ENCODE results near the gene SCO1.

Gene SCO1

GRCh38 chr17:10649602-10650001 is 47.7 kb downstream of the SCO1 start:
- no peak overlapping the region for H3K27ac Mint-ChIP-seq

GRCh38 chr17:10648956-10649355 is 48.4 kb downstream of the SCO1 start:
- Mint-ChIP-seq H3K9me3 (no peaks in the 10 kb centered on the region), H3K36me3 (peaks cover 14% of the 10 kb centered on the region), H3K27ac (no peak overlapping the region), H3K27me3 (no peaks in the 10 kb centered on the region), H3K4me1 (peaks cover 18% of the 10 kb centered on the region), H3K4me3 (no peak overlapping the region)

More at GRCh38 chr17:10649602-10650001, 47.7 kb downstream of the SCO1 start:
- H3K4me1 Mint-ChIP-seq = peaks cover 22% of the 10 kb centered on the region
- H3K4me3 Mint-ChIP-seq = no peak overlapping the region
- H3K36me3 Mint-ChIP-seq = peaks cover 12% of the 10 kb centered on the region
- H3K27me3 Mint-ChIP-seq = no peaks in the 10 kb centered on the region
- H3K9me3 Mint-ChIP-seq = no peaks in the 10 kb centered on the region

GRCh38 chr17:10648381-10648780 is 49.0 kb downstream of the SCO1 start:
- H3K27me3 Mint-ChIP-seq = no peaks in the 10 kb centered on the region
- H3K4me3 Mint-ChIP-seq = no peak overlapping the region
- peaks cover 13% of the 10 kb centered on the region for H3K4me1 Mint-ChIP-seq
- H3K27ac Mint-ChIP-seq = no peak overlapping the region
- no peaks in the 10 kb centered on the region for H3K9me3 Mint-ChIP-seq
- peaks cover 11% of the 10 kb centered on the region for H3K36me3 Mint-ChIP-seq

DNA sequence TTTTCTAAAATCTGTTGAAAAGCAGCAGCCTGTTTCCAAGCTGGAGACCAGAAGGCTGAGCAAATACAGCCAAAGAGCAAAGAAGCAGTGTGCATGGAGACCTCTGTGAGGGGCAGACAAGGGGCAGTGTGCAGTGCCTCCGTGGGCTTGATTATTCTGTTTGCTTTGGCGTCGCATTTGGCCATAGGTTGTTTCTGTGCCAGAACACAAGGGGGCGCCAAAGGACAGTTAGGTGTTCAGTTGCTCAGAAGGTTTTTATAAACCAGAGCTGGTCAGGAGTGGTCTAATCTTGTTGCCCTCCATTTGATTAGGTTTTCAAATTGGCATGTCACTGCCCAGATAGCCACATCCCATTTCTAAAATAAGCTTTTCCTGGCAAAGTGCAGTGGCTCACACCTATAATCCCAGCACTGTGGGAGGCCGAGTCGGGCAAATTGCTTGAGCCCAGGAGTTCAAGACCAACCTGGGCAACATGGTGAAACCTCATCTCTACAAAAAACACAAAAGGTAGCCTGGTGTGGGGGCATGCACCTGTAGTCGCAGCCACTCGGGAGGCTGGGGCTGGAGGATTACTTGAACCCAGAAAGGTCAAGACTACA is 50.8 kb downstream of the SCO1 start:
- Mint-ChIP-seq H3K9me3 (no peaks in the 10 kb centered on the region), H3K27ac (no peak overlapping the region), H3K27me3 (no peaks in the 10 kb centered on the region), H3K36me3 (peaks cover 18% of the 10 kb centered on the region), H3K4me1 (no peaks in the 10 kb centered on the region), H3K4me3 (no peak overlapping the region)

DNA sequence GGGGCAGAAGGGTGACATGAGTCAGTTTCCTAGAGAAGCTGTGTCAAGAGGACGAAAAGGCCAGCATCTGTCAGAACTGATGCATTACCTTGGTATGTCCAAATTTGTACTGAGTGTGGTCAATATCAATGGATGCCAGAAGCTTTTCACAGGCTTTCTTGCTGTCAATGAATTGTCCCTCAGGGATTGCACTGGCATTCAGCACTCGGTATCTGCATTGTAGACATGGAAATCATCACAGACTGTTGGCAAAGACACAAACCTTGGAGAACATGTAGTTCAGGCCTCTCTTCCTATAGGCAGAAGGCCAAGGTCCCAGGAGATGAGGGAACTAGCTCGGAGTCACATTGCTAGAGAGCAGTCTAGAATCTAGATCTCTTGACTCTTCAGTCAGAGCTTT is 56.9 kb downstream of the SCO1 start:
- no peaks in the 10 kb centered on the region for H3K9me3 Mint-ChIP-seq
- H3K36me3 Mint-ChIP-seq = peaks cover 30% of the 10 kb centered on the region
- no peaks in the 10 kb centered on the region for H3K27me3 Mint-ChIP-seq
- no peak overlapping the region for H3K4me3 Mint-ChIP-seq
- no peak overlapping the region for H3K27ac Mint-ChIP-seq
- no peaks in the 10 kb centered on the region for H3K4me1 Mint-ChIP-seq

- no peaks in the 10 kb centered on the region for H3K4me1 Mint-ChIP-seq
- no peak overlapping the region for H3K27ac Mint-ChIP-seq
- H3K9me3 Mint-ChIP-seq = no peaks in the 10 kb centered on the region
- H3K36me3 Mint-ChIP-seq = peaks cover 30% of the 10 kb centered on the region
- no peaks in the 10 kb centered on the region for H3K27me3 Mint-ChIP-seq
- no peak overlapping the region for H3K4me3 Mint-ChIP-seq
Measured at GRCh38 chr17:10638151-10638550, 59.2 kb downstream of the SCO1 start.

- Mint-ChIP-seq H3K36me3 (peaks cover 28% of the 10 kb centered on the region), H3K4me1 (no peaks in the 10 kb centered on the region), H3K27ac (peak overlapping the region; percentile 41), H3K27me3 (no peaks in the 10 kb centered on the region), H3K4me3 (no peak overlapping the region), H3K9me3 (no peaks in the 10 kb centered on the region)
Measured at GRCh38 chr17:10635290-10635689, 62.0 kb downstream of the SCO1 start.

DNA sequence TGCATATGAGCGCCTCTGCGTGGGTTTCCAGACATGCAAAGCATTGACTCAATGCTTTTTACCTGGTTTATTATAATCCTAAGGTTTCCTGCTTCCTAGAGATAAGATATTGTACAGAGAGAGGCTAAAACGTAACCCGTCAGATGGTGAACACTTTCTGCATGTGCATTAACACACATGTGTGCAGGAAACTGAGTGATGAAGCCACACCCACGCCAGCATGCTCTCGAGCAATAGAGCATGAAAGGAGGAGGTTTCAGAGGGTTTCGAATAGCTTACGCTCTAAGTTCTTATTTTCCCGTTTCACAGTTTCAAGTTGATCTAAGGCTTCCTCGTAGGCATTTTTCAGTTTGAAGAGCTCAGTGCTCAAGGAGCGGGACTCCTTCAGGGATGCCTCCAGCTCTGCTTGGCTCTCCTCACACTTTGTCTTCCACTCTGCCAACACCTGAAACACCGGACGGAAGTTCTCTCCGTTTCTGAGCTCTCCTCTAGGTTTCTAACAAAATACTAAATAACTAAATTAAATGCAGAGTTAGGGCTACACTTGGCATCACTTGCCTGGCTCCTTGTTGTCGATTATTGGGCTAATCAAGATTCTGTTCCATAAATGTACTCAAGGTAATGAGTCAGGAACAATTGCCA is 63.5 kb downstream of the SCO1 start:
- no peak overlapping the region for H3K4me3 Mint-ChIP-seq
- no peaks in the 10 kb centered on the region for H3K4me1 Mint-ChIP-seq
- H3K9me3 Mint-ChIP-seq = no peaks in the 10 kb centered on the region
- H3K27ac Mint-ChIP-seq = no peak overlapping the region
- no peaks in the 10 kb centered on the region for H3K27me3 Mint-ChIP-seq
- H3K36me3 Mint-ChIP-seq = peaks cover 28% of the 10 kb centered on the region

- H3K27me3 Mint-ChIP-seq = no peaks in the 10 kb centered on the region
- no peaks in the 10 kb centered on the region for H3K9me3 Mint-ChIP-seq
- H3K27ac Mint-ChIP-seq = no peak overlapping the region
- H3K4me1 Mint-ChIP-seq = no peaks in the 10 kb centered on the region
- peaks cover 24% of the 10 kb centered on the region for H3K36me3 Mint-ChIP-seq
- no peak overlapping the region for H3K4me3 Mint-ChIP-seq
Measured at GRCh38 chr17:10631701-10632100, 65.6 kb downstream of the SCO1 start.

DNA sequence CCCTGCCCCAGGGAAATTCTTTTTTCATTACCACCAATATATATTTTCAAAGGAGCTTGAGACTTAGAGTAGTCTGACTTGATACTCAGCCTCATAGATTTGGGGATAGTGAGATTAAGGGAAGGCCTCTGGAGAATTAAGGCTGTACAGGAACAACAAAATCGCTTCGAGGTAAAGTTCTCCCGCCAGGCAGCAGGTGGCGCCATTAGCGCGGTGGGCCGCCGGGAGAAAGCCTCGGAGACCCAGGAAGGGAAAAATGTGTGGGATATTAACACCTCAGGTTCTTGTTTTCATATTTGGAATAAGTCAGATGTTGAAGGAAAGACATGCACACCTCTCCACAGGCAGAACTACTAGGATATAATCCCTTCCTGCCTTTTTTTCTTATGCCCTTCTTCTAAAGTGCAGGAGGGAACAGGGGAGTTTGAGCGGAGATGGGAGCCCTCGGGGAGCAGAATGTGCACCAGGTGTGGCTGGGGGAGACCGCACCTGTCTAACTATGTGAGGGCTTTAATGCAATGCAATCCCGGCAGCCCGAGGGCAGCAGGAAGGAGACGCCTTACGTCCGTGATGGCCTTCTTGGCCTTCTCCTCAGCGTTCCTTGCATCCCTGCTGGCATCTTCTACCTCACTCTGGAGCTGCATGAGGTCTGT is 66.2 kb downstream of the SCO1 start:
- Mint-ChIP-seq H3K27ac (no peak overlapping the region), H3K36me3 (peaks cover 24% of the 10 kb centered on the region), H3K27me3 (no peaks in the 10 kb centered on the region), H3K9me3 (no peaks in the 10 kb centered on the region), H3K4me1 (no peaks in the 10 kb centered on the region), H3K4me3 (no peak overlapping the region)

DNA sequence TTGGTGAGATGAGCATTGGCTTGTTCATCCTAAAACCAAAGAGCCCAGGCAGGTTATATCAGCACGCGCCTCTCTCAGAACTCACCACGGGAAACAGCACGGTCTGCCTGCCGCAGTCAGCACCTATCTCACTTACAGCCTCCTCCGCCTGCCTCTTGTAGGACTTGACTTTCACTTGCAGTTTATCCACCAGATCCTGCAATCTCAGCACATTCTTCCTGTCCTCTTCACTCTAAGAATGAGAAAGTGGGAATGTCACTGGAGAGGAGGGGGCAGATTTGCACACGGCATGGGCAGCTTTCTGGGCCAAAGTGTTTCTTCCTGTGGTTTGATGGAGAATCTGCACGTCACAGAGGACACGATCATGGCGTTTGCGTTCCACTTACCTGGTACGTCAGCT is 67.6 kb downstream of the SCO1 start:
- no peaks in the 10 kb centered on the region for H3K4me1 Mint-ChIP-seq
- no peak overlapping the region for H3K4me3 Mint-ChIP-seq
- H3K27me3 Mint-ChIP-seq = no peaks in the 10 kb centered on the region
- H3K27ac Mint-ChIP-seq = no peak overlapping the region
- peaks cover 18% of the 10 kb centered on the region for H3K36me3 Mint-ChIP-seq
- H3K9me3 Mint-ChIP-seq = no peaks in the 10 kb centered on the region

- Mint-ChIP-seq H3K9me3 (no peaks in the 10 kb centered on the region), H3K36me3 (peaks cover 16% of the 10 kb centered on the region), H3K27me3 (no peaks in the 10 kb centered on the region), H3K4me1 (no peaks in the 10 kb centered on the region), H3K27ac (no peak overlapping the region), H3K4me3 (no peak overlapping the region)
Measured at GRCh38 chr17:10628756-10629155, 68.6 kb downstream of the SCO1 start.

GRCh38 chr17:10626390-10626789 is 70.9 kb downstream of the SCO1 start:
- no peaks in the 10 kb centered on the region for H3K4me1 Mint-ChIP-seq
- no peak overlapping the region for H3K27ac Mint-ChIP-seq
- peaks cover 13% of the 10 kb centered on the region for H3K36me3 Mint-ChIP-seq
- H3K9me3 Mint-ChIP-seq = no peaks in the 10 kb centered on the region
- no peak overlapping the region for H3K4me3 Mint-ChIP-seq
- H3K27me3 Mint-ChIP-seq = no peaks in the 10 kb centered on the region

- Mint-ChIP-seq H3K27me3 (no peaks in the 10 kb centered on the region), H3K36me3 (peaks cover 7% of the 10 kb centered on the region), H3K4me3 (no peak overlapping the region), H3K4me1 (no peaks in the 10 kb centered on the region), H3K9me3 (no peaks in the 10 kb centered on the region), H3K27ac (no peak overlapping the region)
Measured at GRCh38 chr17:10624969-10625368, 72.4 kb downstream of the SCO1 start.

GRCh38 chr17:10623737-10624338 is 73.5 kb downstream of the SCO1 start:
- no peak overlapping the region for H3K4me3 Mint-ChIP-seq
- peaks cover 3% of the 10 kb centered on the region for H3K36me3 Mint-ChIP-seq
- H3K9me3 Mint-ChIP-seq = no peaks in the 10 kb centered on the region
- H3K4me1 Mint-ChIP-seq = no peaks in the 10 kb centered on the region
- H3K27ac Mint-ChIP-seq = no peak overlapping the region
- H3K27me3 Mint-ChIP-seq = no peaks in the 10 kb centered on the region
